HEK293 (cell line): ENCODE results near the gene HMGB1.

Source experiments
- HOXC10 ChIP-seq: sonication (generic); formaldehyde crosslinking; IDR thresholded peaks from 2 replicates; pipeline ENCODE4 v1.8.1; 2023; ENCODE audit warnings: mild to moderate bottlenecking, missing genetic modification reagents
- KLF16 ChIP-seq: fragments of 450-650 bp; formaldehyde crosslinking; IDR thresholded peaks from 2 replicates; pipeline ENCODE4 v1.5.1; 2017; ENCODE audit warnings: missing biosample characterization, missing genetic modification characterization
- PRDM1 ChIP-seq: fragments of 450-650 bp; formaldehyde crosslinking; IDR thresholded peaks from 2 replicates; pipeline ENCODE4; 2016; ENCODE audit warnings: missing biosample characterization, missing genetic modification characterization
- ZBTB1 ChIP-seq: fragments of 450-650 bp; formaldehyde crosslinking; IDR thresholded peaks from 2 replicates; pipeline ENCODE4 v1.5.1; 2016; ENCODE audit warnings: missing biosample characterization, missing genetic modification characterization
- ZNF558 ChIP-seq: fragments of 450-650 bp; formaldehyde crosslinking; IDR thresholded peaks from 2 replicates; pipeline ENCODE4 v1.5.1; 2016; ENCODE audit warnings: missing biosample characterization, missing genetic modification characterization
- TF ChIP-seq, protein P1 (sequence below): fragments of 450-650 bp; IDR thresholded peaks from 2 replicates; pipeline ENCODE4 v1.5.1; 2018; ENCODE audit warnings: missing biosample characterization, mild to moderate bottlenecking, missing genetic modification characterization
- TF ChIP-seq, protein P2 (sequence below): fragments of 450-650 bp; formaldehyde crosslinking; IDR thresholded peaks from 2 replicates; pipeline ENCODE4 v1.5.1; 2016; ENCODE audit warnings: missing biosample characterization, missing genetic modification characterization
- TF ChIP-seq, protein P3 (sequence below): fragments of 450-650 bp; formaldehyde crosslinking; IDR thresholded peaks from 2 replicates; pipeline ENCODE4 v1.5.1; 2016; ENCODE audit warnings: missing biosample characterization, missing genetic modification characterization, borderline replicate concordance
- TF ChIP-seq, protein P4 (sequence below): fragments of 450-650 bp; formaldehyde crosslinking; IDR thresholded peaks from 2 replicates; pipeline ENCODE4 v1.5.1; 2016; ENCODE audit warnings: missing biosample characterization, missing genetic modification characterization
- TF ChIP-seq, protein P5 (sequence below): fragments of 450-650 bp; formaldehyde crosslinking; IDR thresholded peaks from 2 replicates; pipeline ENCODE4 v1.5.1; 2016; ENCODE audit warnings: missing biosample characterization, missing genetic modification characterization, low read depth

DNA sequence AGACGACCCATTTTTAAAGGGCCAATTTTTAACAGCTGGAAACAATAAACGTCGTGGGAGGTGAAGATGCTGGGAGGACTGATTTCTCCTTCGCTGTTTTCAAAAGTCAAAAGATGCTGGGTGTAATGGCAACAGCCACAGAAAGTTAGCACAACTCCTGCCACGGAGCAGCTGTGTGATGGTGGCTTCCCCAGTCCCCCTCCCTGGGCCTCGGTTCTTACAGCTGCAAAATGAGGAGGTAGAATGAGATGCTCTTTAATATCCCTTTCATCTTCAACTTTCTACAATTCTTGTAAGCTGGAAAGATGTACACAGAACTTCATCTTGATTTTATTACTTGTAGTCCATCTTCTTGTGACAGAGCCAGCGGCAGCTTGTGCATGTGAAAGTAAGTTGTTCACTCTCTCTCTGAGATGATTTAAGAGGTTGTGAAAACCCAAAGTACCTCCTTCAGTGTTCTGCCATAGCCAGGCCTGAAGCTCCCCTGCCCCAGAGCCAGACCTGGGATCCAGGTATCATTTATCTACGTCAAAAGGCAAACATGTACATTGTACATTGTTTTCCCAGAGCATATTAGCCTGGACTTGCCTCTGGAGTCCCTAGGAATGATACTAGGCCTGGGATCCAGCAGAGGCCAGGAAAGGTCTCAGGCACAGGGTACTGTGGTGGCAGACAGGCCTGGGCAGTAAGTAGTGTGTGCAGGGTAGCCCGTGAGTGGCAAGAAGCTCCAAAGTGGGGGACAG lies 46.8 kb downstream of the HMGB1 start:
- TF ChIP-seq, protein P1, sequence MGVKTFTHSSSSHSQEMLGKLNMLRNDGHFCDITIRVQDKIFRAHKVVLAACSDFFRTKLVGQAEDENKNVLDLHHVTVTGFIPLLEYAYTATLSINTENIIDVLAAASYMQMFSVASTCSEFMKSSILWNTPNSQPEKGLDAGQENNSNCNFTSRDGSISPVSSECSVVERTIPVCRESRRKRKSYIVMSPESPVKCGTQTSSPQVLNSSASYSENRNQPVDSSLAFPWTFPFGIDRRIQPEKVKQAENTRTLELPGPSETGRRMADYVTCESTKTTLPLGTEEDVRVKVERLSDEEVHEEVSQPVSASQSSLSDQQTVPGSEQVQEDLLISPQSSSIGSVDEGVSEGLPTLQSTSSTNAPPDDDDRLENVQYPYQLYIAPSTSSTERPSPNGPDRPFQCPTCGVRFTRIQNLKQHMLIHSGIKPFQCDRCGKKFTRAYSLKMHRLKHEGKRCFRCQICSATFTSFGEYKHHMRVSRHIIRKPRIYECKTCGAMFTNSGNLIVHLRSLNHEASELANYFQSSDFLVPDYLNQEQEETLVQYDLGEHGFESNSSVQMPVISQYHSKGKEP (tag by site-specific recombination), result no peak
- TF ChIP-seq HOXC10 (CRISPR knock-in tag) (no peak), ZBTB1 (tag by site-specific recombination) (no peak), KLF16 (tag by site-specific recombination) (no peak), ZNF558 (tag by site-specific recombination) (no peak), PRDM1 (tag by site-specific recombination) (no peak)
- TF ChIP-seq, protein P2, sequence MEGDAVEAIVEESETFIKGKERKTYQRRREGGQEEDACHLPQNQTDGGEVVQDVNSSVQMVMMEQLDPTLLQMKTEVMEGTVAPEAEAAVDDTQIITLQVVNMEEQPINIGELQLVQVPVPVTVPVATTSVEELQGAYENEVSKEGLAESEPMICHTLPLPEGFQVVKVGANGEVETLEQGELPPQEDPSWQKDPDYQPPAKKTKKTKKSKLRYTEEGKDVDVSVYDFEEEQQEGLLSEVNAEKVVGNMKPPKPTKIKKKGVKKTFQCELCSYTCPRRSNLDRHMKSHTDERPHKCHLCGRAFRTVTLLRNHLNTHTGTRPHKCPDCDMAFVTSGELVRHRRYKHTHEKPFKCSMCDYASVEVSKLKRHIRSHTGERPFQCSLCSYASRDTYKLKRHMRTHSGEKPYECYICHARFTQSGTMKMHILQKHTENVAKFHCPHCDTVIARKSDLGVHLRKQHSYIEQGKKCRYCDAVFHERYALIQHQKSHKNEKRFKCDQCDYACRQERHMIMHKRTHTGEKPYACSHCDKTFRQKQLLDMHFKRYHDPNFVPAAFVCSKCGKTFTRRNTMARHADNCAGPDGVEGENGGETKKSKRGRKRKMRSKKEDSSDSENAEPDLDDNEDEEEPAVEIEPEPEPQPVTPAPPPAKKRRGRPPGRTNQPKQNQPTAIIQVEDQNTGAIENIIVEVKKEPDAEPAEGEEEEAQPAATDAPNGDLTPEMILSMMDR (tag by site-specific recombination), result no peak
- TF ChIP-seq, protein P3, sequence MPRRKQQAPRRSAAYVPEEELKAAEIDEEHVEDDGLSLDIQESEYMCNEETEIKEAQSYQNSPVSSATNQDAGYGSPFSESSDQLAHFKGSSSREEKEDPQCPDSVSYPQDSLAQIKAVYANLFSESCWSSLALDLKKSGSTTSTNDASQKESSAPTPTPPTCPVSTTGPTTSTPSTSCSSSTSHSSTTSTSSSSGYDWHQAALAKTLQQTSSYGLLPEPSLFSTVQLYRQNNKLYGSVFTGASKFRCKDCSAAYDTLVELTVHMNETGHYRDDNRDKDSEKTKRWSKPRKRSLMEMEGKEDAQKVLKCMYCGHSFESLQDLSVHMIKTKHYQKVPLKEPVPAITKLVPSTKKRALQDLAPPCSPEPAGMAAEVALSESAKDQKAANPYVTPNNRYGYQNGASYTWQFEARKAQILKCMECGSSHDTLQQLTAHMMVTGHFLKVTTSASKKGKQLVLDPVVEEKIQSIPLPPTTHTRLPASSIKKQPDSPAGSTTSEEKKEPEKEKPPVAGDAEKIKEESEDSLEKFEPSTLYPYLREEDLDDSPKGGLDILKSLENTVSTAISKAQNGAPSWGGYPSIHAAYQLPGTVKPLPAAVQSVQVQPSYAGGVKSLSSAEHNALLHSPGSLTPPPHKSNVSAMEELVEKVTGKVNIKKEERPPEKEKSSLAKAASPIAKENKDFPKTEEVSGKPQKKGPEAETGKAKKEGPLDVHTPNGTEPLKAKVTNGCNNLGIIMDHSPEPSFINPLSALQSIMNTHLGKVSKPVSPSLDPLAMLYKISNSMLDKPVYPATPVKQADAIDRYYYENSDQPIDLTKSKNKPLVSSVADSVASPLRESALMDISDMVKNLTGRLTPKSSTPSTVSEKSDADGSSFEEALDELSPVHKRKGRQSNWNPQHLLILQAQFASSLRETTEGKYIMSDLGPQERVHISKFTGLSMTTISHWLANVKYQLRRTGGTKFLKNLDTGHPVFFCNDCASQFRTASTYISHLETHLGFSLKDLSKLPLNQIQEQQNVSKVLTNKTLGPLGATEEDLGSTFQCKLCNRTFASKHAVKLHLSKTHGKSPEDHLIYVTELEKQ (tag by site-specific recombination), result no peak
- TF ChIP-seq, protein P4, sequence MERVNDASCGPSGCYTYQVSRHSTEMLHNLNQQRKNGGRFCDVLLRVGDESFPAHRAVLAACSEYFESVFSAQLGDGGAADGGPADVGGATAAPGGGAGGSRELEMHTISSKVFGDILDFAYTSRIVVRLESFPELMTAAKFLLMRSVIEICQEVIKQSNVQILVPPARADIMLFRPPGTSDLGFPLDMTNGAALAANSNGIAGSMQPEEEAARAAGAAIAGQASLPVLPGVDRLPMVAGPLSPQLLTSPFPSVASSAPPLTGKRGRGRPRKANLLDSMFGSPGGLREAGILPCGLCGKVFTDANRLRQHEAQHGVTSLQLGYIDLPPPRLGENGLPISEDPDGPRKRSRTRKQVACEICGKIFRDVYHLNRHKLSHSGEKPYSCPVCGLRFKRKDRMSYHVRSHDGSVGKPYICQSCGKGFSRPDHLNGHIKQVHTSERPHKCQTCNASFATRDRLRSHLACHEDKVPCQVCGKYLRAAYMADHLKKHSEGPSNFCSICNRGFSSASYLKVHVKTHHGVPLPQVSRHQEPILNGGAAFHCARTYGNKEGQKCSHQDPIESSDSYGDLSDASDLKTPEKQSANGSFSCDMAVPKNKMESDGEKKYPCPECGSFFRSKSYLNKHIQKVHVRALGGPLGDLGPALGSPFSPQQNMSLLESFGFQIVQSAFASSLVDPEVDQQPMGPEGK (tag by site-specific recombination), result no peak
- TF ChIP-seq, protein P5, sequence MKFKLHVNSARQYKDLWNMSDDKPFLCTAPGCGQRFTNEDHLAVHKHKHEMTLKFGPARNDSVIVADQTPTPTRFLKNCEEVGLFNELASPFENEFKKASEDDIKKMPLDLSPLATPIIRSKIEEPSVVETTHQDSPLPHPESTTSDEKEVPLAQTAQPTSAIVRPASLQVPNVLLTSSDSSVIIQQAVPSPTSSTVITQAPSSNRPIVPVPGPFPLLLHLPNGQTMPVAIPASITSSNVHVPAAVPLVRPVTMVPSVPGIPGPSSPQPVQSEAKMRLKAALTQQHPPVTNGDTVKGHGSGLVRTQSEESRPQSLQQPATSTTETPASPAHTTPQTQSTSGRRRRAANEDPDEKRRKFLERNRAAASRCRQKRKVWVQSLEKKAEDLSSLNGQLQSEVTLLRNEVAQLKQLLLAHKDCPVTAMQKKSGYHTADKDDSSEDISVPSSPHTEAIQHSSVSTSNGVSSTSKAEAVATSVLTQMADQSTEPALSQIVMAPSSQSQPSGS (tag by site-specific recombination), result no peak
